ENCODE measurements around the gene ABCC11.
"Not testable (repeated sequence)": the region's sequence is repeated elsewhere in the genome, so short reads cannot be mapped to it uniquely, and the experiment has no call there.

The ABCC11 gene

GRCh38 chr16:48193846-48194245, 53.5 kb downstream of the ABCC11 start:
- Mint-ChIP-seq H3K27me3 (no peaks in the 10 kb centered on the region), H3K4me3 (no peak overlapping the region), H3K27ac (no peak overlapping the region), H3K36me3 (no peaks in the 10 kb centered on the region), H3K4me1 (no peaks in the 10 kb centered on the region), H3K9me3 (no peaks in the 10 kb centered on the region)

GRCh38 chr16:48188449-48189102, 58.8 kb downstream of the ABCC11 start:
- no peak overlapping the region for H3K27ac Mint-ChIP-seq
- no peak overlapping the region for H3K4me3 Mint-ChIP-seq
- H3K9me3 Mint-ChIP-seq = no peaks in the 10 kb centered on the region
- H3K36me3 Mint-ChIP-seq = no peaks in the 10 kb centered on the region
- H3K4me1 Mint-ChIP-seq = peaks cover 3% of the 10 kb centered on the region
- H3K27me3 Mint-ChIP-seq = no peaks in the 10 kb centered on the region

- Mint-ChIP-seq H3K27me3 (no peaks in the 10 kb centered on the region), H3K36me3 (no peaks in the 10 kb centered on the region), H3K4me1 (peaks cover 3% of the 10 kb centered on the region), H3K27ac (no peak overlapping the region), H3K9me3 (no peaks in the 10 kb centered on the region), H3K4me3 (no peak overlapping the region)
Measured at GRCh38 chr16:48187779-48188178, 59.6 kb downstream of the ABCC11 start.

GRCh38 chr16:48184681-48185080, 62.7 kb downstream of the ABCC11 start:
- Mint-ChIP-seq H3K27ac (no peak overlapping the region), H3K27me3 (no peaks in the 10 kb centered on the region), H3K9me3 (no peaks in the 10 kb centered on the region), H3K4me1 (peaks cover 3% of the 10 kb centered on the region), H3K36me3 (no peaks in the 10 kb centered on the region), H3K4me3 (no peak overlapping the region)

GRCh38 chr16:48182979-48183537, 64.3 kb downstream of the ABCC11 start:
- Mint-ChIP-seq H3K27me3 (no peaks in the 10 kb centered on the region), H3K4me3 (no peak overlapping the region), H3K4me1 (no peaks in the 10 kb centered on the region), H3K36me3 (no peaks in the 10 kb centered on the region), H3K27ac (no peak overlapping the region), H3K9me3 (no peaks in the 10 kb centered on the region)

GRCh38 chr16:48181746-48182520, 65.4 kb downstream of the ABCC11 start:
- not testable (repeated sequence) for H3K27me3 Mint-ChIP-seq, H3K9me3 Mint-ChIP-seq, H3K27ac Mint-ChIP-seq, H3K4me1 Mint-ChIP-seq, H3K36me3 Mint-ChIP-seq, H3K4me3 Mint-ChIP-seq

GRCh38 chr16:48180868-48181480, 66.4 kb downstream of the ABCC11 start:
- no peaks in the 10 kb centered on the region for H3K4me1 Mint-ChIP-seq
- no peaks in the 10 kb centered on the region for H3K27me3 Mint-ChIP-seq
- no peaks in the 10 kb centered on the region for H3K9me3 Mint-ChIP-seq
- no peaks in the 10 kb centered on the region for H3K36me3 Mint-ChIP-seq
- H3K27ac Mint-ChIP-seq = no peak overlapping the region
- H3K4me3 Mint-ChIP-seq = no peak overlapping the region

GRCh38 chr16:48176635-48177408, 70.5 kb downstream of the ABCC11 start:
- no peaks in the 10 kb centered on the region for H3K36me3 Mint-ChIP-seq
- no peak overlapping the region for H3K4me3 Mint-ChIP-seq
- no peaks in the 10 kb centered on the region for H3K4me1 Mint-ChIP-seq
- H3K27ac Mint-ChIP-seq = peak overlapping the region; percentile 48
- H3K27me3 Mint-ChIP-seq = no peaks in the 10 kb centered on the region
- no peaks in the 10 kb centered on the region for H3K9me3 Mint-ChIP-seq

- H3K4me1 Mint-ChIP-seq = no peaks in the 10 kb centered on the region
- H3K36me3 Mint-ChIP-seq = no peaks in the 10 kb centered on the region
- no peak overlapping the region for H3K4me3 Mint-ChIP-seq
- H3K27ac Mint-ChIP-seq = no peak overlapping the region
- H3K27me3 Mint-ChIP-seq = no peaks in the 10 kb centered on the region
- H3K9me3 Mint-ChIP-seq = no peaks in the 10 kb centered on the region
Measured at GRCh38 chr16:48173889-48174288, 73.5 kb downstream of the ABCC11 start.

- H3K27ac Mint-ChIP-seq = no peak overlapping the region
- no peaks in the 10 kb centered on the region for H3K27me3 Mint-ChIP-seq
- no peak overlapping the region for H3K4me3 Mint-ChIP-seq
- H3K4me1 Mint-ChIP-seq = no peaks in the 10 kb centered on the region
- H3K36me3 Mint-ChIP-seq = no peaks in the 10 kb centered on the region
- no peaks in the 10 kb centered on the region for H3K9me3 Mint-ChIP-seq
Measured at GRCh38 chr16:48172682-48173081, 74.7 kb downstream of the ABCC11 start.

- H3K4me1 Mint-ChIP-seq = peaks cover 2% of the 10 kb centered on the region
- no peak overlapping the region for H3K27ac Mint-ChIP-seq
- H3K27me3 Mint-ChIP-seq = peaks cover under 1% of the 10 kb centered on the region
- no peaks in the 10 kb centered on the region for H3K9me3 Mint-ChIP-seq
- H3K36me3 Mint-ChIP-seq = no peaks in the 10 kb centered on the region
- no peak overlapping the region for H3K4me3 Mint-ChIP-seq
Measured at GRCh38 chr16:48169896-48170295, 77.4 kb downstream of the ABCC11 start.

GRCh38 chr16:48168075-48168474, 79.3 kb downstream of the ABCC11 start:
- peaks cover 2% of the 10 kb centered on the region for H3K27me3 Mint-ChIP-seq
- no peaks in the 10 kb centered on the region for H3K9me3 Mint-ChIP-seq
- peaks cover 5% of the 10 kb centered on the region for H3K4me1 Mint-ChIP-seq
- H3K27ac Mint-ChIP-seq = no peak overlapping the region
- no peak overlapping the region for H3K4me3 Mint-ChIP-seq
- no peaks in the 10 kb centered on the region for H3K36me3 Mint-ChIP-seq

- not testable (repeated sequence) for H3K4me3 Mint-ChIP-seq, H3K36me3 Mint-ChIP-seq, H3K9me3 Mint-ChIP-seq, H3K4me1 Mint-ChIP-seq, H3K27me3 Mint-ChIP-seq, H3K27ac Mint-ChIP-seq
Measured at GRCh38 chr16:48166617-48167016, 80.7 kb downstream of the ABCC11 start.

- no peaks in the 10 kb centered on the region for H3K36me3 Mint-ChIP-seq
- H3K4me1 Mint-ChIP-seq = peaks cover 5% of the 10 kb centered on the region
- no peak overlapping the region for H3K4me3 Mint-ChIP-seq
- H3K27ac Mint-ChIP-seq = no peak overlapping the region
- peaks cover 4% of the 10 kb centered on the region for H3K27me3 Mint-ChIP-seq
- no peaks in the 10 kb centered on the region for H3K9me3 Mint-ChIP-seq
Measured at GRCh38 chr16:48165961-48166578, 81.3 kb downstream of the ABCC11 start.
